ENCODE results near the gene ISL2. TPM values are rescaled to one million over a fixed set of nuclear protein-coding genes. Genes with fewer than 3 reads are reported as not detected.

Gene ISL2
- total and polyA plus RNA-seq, 9 donors: not detected

GRCh38 chr15:76330080-76330680, 6.4 kb upstream of the ISL2 start:
- no peaks in the 10 kb centered on the region for H3K27me3 ChIP-seq
- intact Hi-C loops (cut with DNase I): no loop called here

GRCh38 chr15:76332796-76333195, 3.8 kb upstream of the ISL2 start:
- Histone ChIP-seq H3K4me3 (no peak overlapping the region), H3K9me3 (no peaks in the 10 kb centered on the region), H3K4me1 (ENCODE audit: insufficient read depth) (peaks cover 5% of the 10 kb centered on the region), H3K36me3 (no peaks in the 10 kb centered on the region), H3K27me3 (peaks cover 7% of the 10 kb centered on the region), H3K27ac (no peak overlapping the region)
- DNase-seq: no peak
- intact Hi-C loops (cut with DNase I): no loop called here
- 92 to 100% (median 93%) methylated on average over 1 of the region's 1 CpG for WGBS, 3 donors
- TF ChIP-seq POLR2A (IDR thresholded peaks at IDR 0.05): no peak
- TF ChIP-seq EP300 (IDR thresholded peaks at IDR 0.05): no peak
- no peak for TF ChIP-seq CTCF (IDR thresholded peaks at IDR 0.05)

More at GRCh38 chr15:76330080-76330680, 6.4 kb upstream of the ISL2 start:
- no peak overlapping the region for H3K27ac ChIP-seq
- peak in 2 of 5 donors; percentile 39 to 59 for DNase-seq
- no peaks in the 10 kb centered on the region for H3K36me3 ChIP-seq
- H3K9me3 ChIP-seq: no peaks in the 10 kb centered on the region
- H3K4me3 ChIP-seq: no peak overlapping the region
- WGBS, 3 donors: 62 to 65% (median 63%) methylated on average over 7 of the region's 7 CpGs
- no peak for TF ChIP-seq EP300 (IDR thresholded peaks at IDR 0.05)
- peak in 1 of 3 donors; percentile 23 for TF ChIP-seq CTCF (IDR thresholded peaks at IDR 0.05)
- H3K4me1 ChIP-seq (ENCODE audit: insufficient read depth): no peaks in the 10 kb centered on the region

GRCh38 chr15:76333309-76333708, 3.3 kb upstream of the ISL2 start:
- intact Hi-C loops (cut with DNase I): no loop called here
- no peak overlapping the region for H3K4me3 ChIP-seq
- no peak for TF ChIP-seq POLR2A (IDR thresholded peaks at IDR 0.05)
- no peak for TF ChIP-seq EP300 (IDR thresholded peaks at IDR 0.05)
- TF ChIP-seq CTCF (IDR thresholded peaks at IDR 0.05): no peak
- no peak overlapping the region for H3K27ac ChIP-seq
- H3K27me3 ChIP-seq: peaks cover 7% of the 10 kb centered on the region
- H3K4me1 ChIP-seq (ENCODE audit: insufficient read depth): peaks cover 6% of the 10 kb centered on the region
- no peaks in the 10 kb centered on the region for H3K9me3 ChIP-seq
- H3K36me3 ChIP-seq: no peaks in the 10 kb centered on the region
- no peak for DNase-seq
- 93 to 100% (median 95%) methylated on average over 1 of the region's 1 CpG for WGBS, 3 donors

- TF ChIP-seq CTCF (IDR thresholded peaks at IDR 0.05): no peak
- TF ChIP-seq POLR2A (IDR thresholded peaks at IDR 0.05): no peak
- no peak for TF ChIP-seq EP300 (IDR thresholded peaks at IDR 0.05)
- Histone ChIP-seq H3K27ac (no peak overlapping the region), H3K9me3 (no peaks in the 10 kb centered on the region), H3K4me3 (no peak overlapping the region), H3K36me3 (no peaks in the 10 kb centered on the region), H3K27me3 (peaks cover 11% of the 10 kb centered on the region), H3K4me1 (ENCODE audit: insufficient read depth) (peaks cover 6% of the 10 kb centered on the region)
- intact Hi-C loops (cut with DNase I): no loop called here
- no peak for DNase-seq
- 35 to 39% (median 37%) methylated on average over 9 of the region's 9 CpGs for WGBS, 3 donors
Observed at GRCh38 chr15:76333720-76334437, 2.7 kb upstream of the ISL2 start.
